OCI-LY7 (cell line): Measurements from ENCODE around the gene CXorf58.

Experiments
- EZH2phosphoT487 ChIP-seq: fragments of 200-600 bp; sonication (generic); IDR thresholded peaks from 2 replicates; pipeline ENCODE4 v1.6.1; 2018; ENCODE audit warnings: low read depth, borderline replicate concordance, mild to moderate bottlenecking, mixed run types, antibody characterized with exemption, low read length, moderate library complexity, mixed read lengths
- TF ChIP-seq, protein P1 (sequence below): fragments of 200-600 bp; sonication (generic); conservative IDR thresholded peaks from 2 replicates; pipeline ENCODE4 v1.5.1; 2014; ENCODE audit warnings: mild to moderate bottlenecking, antibody characterized with exemption, low read length, moderate library complexity, mixed read lengths

DNA sequence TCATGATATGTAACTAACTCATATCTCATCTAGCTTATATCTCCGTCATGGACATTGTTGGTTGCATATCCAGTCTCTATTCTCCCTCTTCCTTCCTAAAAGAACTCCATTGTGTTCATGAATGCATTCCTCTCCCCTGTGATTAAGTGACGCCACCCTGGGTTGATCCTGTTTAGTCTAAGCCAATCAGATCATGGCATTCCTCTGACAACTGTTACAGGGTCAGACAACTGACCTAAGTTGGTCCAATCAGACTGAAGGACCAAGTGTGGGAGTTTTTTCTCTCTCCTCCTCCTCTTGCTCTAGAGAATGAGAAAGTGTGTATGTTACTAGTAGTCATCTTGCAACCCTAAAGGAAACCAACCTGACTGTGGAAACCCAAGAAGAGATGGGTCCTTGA lies 3.7 kb upstream of the CXorf58 start:
- TF ChIP-seq, protein P1, sequence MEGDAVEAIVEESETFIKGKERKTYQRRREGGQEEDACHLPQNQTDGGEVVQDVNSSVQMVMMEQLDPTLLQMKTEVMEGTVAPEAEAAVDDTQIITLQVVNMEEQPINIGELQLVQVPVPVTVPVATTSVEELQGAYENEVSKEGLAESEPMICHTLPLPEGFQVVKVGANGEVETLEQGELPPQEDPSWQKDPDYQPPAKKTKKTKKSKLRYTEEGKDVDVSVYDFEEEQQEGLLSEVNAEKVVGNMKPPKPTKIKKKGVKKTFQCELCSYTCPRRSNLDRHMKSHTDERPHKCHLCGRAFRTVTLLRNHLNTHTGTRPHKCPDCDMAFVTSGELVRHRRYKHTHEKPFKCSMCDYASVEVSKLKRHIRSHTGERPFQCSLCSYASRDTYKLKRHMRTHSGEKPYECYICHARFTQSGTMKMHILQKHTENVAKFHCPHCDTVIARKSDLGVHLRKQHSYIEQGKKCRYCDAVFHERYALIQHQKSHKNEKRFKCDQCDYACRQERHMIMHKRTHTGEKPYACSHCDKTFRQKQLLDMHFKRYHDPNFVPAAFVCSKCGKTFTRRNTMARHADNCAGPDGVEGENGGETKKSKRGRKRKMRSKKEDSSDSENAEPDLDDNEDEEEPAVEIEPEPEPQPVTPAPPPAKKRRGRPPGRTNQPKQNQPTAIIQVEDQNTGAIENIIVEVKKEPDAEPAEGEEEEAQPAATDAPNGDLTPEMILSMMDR: no peak
- no peak for TF ChIP-seq EZH2phosphoT487
